Brain pericyte (primary cell): ENCODE data around the gene CNNM1.

Source experiments
- DNase-seq: peaks from one replicate; pipeline ENCODE4 v3.0.0-alpha.2; 2012; ENCODE audit warnings: low read depth, low spot score

CNNM1 gene

GRCh38 chr10:99337311-99337811 lies 8.2 kb downstream of the CNNM1 start:
- no peak for DNase-seq

DNA sequence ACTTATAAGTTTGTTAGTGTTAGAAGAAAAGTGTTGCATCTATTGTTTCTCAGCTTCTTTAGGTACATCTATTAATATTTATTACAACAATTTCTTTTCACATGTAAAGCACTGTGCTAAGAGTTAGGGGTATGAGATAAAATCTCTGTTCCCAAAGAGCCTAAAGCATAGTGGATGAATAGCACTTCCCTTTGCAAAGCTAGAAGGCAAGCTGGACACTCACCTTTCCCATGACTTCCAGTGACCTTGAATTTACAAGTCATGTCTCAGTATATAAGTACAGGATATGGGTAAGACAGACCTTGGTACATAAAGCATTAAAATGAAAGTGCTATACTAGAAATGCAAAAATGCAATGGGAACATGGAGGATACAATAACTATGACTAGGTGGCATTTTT lies 8.7 kb downstream of the CNNM1 start:
- DNase-seq, result no peak

DNA sequence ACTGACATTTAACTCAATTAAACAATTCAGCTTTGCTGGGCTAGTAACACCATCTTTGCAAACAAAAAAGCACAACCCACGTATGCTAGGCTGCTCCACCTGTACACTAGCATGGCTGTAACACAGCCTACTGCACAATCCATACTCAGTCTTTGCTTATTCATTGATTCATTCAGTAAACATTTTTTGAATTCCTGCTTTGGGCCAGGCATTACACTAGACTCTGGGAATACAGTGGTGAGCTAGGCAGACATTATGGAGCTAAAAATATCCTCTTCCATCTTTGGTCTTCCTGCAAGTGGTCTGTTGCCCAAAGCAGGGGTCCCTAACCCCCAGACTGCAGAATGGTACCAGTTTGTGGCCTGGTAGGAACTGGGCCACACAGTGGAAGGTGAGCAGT lies 9.9 kb downstream of the CNNM1 start:
- DNase-seq, result no peak

- DNase-seq, result no peak
Observed at GRCh38 chr10:99339563-99340047, 10.4 kb downstream of the CNNM1 start.

GRCh38 chr10:99340650-99341049 lies 11.5 kb downstream of the CNNM1 start:
- DNase-seq, result no peak

DNA sequence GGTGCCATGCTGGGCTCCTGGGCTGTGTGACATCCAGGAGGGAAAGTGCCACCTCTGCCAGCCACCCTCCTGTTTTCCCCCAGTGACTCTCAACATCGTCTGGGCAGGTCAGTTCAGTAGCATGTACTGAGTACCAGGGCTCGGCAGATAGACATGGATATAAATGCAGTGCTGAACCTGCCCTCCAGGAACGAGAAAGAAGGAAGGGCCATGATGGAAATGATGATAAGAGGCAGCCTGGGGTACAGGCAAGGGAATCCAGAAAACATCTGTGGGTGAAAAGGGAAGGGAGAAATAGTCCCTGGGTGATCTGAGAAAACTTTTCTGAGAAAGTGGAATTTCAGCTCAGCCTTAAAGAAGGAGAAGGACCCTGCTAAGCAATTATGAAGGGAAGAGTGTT lies 12.1 kb downstream of the CNNM1 start:
- no peak for DNase-seq

- DNase-seq, result no peak
Observed at GRCh38 chr10:99341860-99342490, 12.8 kb downstream of the CNNM1 start.

DNA sequence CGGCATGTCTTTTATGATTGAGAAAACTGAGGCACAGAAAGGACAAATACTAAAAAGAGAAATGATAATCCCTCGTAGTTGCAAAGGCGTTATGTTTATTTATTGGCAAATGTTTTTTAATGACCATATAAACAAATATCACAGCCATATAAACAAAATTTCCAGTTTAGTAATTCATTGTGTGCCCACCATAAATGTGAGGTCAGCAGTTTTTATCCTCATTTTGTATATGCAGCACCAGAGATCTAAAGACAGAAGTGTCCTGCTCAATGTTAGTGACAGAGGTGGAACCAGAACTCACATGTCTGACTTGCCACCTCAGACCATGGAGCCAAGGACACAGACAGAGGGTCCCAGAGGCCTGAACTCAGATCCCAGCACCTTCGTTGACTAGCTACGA lies 14.1 kb downstream of the CNNM1 start:
- DNase-seq, result no peak

DNA sequence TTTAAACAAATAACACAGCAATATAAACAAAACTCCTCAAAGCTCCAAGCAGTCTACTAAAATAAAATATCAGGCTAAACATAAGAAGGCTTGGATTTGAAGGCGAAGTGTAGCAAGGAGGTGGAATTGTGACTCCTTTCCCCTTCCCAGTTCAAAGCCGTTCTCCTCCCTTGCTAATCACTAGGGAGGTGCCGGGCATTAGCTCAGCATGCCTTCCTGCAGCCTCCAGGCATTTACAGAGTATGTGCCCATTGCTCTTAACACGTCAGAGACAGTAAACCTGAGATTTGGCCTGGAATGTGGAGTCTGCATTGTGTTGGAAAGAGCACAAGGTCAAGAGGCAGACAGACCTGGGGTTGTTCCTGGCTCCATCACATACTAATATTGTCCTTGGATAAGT lies 15.6 kb downstream of the CNNM1 start:
- no peak for DNase-seq

DNA sequence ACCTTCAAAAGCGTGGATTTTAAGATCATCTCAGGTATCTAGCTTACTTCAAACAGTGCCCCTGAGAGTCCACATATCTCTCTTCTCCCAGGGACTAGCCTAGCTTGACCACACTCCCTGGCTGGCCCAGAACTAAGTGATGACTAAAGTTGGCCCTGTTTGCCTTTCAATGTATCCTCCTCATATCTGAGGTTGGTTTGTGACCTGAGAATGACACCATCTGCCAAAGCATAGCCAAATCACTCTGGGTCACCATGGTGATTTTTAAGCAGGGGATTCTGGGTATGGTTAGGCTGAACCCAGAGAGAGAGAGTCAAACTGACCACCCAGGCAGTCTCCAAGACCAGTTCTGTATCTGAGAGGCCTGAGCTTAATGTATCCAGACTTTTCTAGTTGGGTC lies 16.2 kb downstream of the CNNM1 start:
- DNase-seq, result no peak

GRCh38 chr10:99346247-99346646 lies 17.1 kb downstream of the CNNM1 start:
- no peak for DNase-seq

DNA sequence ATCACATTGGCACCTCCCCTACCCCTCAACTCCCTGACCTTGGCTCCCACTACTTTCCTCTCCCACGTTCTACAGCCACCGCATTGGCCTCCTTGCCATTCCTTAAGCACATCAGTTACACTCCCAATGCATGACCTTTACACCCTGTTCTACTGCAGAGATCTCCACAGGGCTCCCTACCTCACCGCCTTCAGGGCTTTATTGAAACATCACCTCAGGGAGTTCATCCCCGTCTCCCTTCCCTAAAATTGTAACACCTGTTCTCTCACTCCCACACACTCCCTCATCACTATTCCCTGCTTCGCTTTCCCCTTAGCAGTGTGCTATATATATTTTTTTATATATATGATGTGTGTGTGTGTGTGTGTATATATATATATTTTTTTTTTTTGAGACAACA lies 18.5 kb downstream of the CNNM1 start:
- no peak for DNase-seq

GRCh38 chr10:99353182-99353581 lies 24.0 kb downstream of the CNNM1 start:
- no peak for DNase-seq

- no peak for DNase-seq
Observed at GRCh38 chr10:99357691-99358090, 28.5 kb downstream of the CNNM1 start.

DNA sequence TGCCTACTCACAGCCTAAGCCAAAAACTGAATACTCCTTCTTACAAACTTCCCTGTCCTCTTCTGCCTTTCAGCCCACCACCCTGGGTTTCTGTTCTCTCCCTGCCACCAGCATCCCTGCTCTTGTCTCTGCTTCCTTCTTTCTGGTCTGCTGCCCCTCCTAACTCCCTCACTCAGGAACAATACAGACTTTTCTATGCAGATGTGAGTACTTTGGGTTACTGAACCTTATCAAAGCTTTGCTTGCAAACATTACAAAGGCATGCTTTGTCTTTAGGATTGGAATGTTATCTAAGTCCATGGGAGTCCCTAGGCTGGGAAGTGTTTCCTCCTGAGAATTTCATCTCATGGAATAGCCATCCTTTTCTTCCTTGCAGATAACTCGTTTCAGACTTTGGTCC lies 28.9 kb downstream of the CNNM1 start:
- DNase-seq, result no peak

DNA sequence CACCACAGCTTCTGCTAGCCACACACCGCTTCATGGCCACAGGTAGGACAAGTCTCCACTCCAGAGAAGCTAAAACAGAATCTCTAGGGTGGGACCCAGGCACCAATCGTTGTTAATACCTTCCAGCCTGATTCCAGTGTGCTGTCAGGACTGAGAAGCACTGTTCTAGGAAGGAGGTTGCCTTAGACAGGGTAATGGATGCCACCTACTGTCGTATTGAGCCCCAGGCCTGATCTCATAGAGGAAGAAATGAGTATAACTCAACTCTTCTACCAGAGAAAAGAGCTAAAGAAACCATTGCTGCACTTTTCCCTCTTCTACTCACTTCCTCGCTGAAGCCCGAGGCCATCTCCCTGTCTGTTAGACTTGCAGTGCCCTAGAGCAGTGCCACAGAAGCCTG lies 31.8 kb downstream of the CNNM1 start:
- no peak for DNase-seq

GRCh38 chr10:99364125-99364524 lies 35.0 kb downstream of the CNNM1 start:
- DNase-seq, result no peak

- no peak for DNase-seq
Observed at GRCh38 chr10:99365311-99365710, 36.2 kb downstream of the CNNM1 start.

DNA sequence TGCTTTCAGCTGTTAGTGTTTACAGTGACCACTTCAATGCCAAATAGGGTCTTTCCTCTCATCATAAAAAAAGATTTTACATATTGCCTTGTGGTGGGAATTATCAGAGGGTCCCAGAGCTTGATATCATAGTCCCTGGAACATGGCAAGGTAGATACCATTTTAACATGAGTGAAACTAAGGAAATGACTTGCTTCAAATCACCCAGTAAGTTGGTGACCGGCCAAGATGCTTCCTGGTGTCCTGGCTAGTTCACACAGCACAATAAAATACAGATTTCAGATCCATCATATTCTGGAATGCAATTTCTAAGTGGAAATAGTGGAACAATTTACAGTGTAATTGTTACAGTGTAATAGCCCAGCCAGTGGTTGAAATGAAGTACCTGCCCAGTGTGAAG lies 36.6 kb downstream of the CNNM1 start:
- no peak for DNase-seq

DNA sequence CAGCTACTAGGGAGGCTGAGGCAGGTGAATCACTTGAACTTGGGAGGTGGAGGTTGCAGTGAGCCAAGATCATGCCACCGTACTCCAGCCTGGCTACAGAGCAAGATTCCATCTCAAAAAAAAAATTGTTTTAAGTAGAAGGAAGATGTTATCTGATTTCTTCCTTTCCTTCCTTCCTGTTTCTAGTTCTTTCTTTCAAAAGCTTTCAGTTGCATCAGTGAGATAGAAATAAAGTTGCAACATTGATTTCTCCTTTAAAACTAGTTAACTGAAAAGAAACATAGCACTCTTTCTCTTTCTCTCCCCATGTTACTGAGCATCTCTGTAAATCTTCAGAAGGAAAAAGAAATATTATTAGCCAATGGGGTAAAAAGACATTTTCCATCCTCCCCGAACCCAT lies 37.5 kb downstream of the CNNM1 start:
- no peak for DNase-seq

DNA sequence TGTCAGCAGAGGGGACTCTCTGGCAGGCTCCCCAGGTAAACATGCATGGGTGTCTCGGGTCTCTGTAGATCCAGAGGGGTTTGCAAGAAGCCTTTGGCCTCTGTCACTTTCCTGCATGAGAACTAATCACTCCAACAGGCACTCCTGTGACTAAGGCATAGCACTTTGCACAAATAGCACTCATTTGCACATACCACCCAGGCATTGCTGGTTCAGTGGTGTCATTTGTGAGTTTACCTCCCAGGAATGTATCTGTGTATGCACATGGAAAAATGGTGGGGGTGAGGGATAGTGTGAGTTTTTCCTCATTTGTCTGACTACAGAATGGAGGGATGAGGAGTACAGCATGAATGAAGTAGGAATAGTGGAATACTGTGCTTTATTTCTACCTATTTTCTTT lies 39.5 kb downstream of the CNNM1 start:
- DNase-seq, result no peak

GRCh38 chr10:99369126-99369525 lies 40.0 kb downstream of the CNNM1 start:
- no peak for DNase-seq

DNA sequence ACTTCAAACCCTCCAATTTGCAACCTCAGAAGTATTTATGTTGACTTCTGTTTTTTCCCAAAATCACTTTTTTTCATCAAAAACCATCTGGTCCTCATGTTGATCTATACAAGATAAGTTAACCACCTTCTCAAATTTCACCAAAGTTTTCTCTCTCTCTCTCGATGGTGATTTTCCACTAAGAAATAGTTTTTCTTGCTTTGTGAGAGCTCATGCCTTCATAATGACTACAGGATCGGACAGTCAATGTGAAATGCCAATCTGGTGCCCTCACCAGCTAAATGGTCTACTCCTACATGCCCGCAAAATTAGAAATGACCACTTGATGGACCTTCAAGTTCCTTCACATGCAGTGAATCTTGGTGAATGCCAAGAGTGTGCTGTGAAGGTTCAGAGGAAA lies 40.4 kb downstream of the CNNM1 start:
- no peak for DNase-seq

GRCh38 chr10:99370993-99371392 lies 41.8 kb downstream of the CNNM1 start:
- DNase-seq, result no peak
